SW 1271 (cell line): ENCODE results near the gene NFKB1.

Experiments used
- DNase-seq, 2 experiments: peaks; one replicate each; lab custom pipeline; 2025; lab: John Stamatoyannopoulos, UW

The NFKB1 gene

DNA sequence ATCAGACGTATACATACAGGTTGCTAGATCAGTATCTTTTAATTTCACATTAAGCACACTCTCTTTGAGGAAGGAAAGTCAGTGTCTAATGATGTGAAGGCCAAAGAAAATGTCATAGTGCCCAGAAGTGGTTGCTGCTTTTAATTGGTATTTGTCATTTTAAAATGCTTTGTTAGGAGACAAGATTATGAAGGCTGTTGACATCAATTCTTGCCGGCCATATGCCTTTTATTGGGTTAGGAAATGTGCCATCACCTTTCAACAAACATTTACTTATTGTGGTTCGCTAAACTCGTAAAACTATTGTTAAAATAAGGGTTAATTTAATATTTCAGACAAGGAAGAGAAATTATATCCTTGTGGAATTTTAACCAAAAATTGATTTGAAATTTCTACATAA, 32.2 kb downstream of the NFKB1 start:
- DNase-seq = no peak

DNA sequence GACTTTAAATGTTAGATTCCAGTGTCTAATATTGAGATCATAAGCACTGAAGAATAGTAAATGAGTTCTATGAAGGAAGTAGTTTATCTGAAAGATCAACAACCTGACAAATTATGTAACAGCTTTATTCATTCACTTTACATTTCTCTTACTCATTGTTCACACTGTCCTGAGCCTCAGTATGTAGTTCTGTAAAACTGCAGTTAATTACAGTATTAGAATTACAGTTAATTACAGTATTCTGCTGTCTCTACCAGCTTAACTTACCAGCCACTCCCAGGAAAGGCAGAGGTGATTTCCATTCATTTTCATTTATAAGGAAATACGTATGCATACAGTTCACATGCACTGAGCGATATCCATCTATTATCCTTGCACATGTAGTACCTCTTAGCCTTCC, 32.7 kb downstream of the NFKB1 start:
- no peak for DNase-seq

DNA sequence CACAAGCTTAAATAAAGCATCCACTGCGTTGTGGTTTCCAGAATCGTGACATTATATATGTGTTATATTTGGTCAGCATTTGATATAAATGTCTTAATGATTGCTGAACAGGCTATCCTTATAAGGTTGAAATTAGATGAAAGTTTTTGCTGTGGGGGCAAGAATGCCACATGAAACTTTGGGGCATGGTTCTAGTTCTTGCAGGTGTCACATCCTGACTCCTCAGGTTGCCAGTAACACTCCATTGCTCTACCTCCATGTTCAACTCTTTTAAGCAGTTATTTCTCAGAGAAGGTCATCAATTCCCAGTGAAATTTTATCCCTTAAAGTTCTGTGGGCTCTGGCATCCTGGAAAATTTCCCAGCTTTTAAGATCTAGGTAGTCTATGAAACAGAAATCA, 33.7 kb downstream of the NFKB1 start:
- no peak for DNase-seq

- no peak for DNase-seq
Measured at GRCh38 chr4:102535398-102536082, 34.4 kb downstream of the NFKB1 start.

GRCh38 chr4:102536768-102537167, 35.6 kb downstream of the NFKB1 start:
- DNase-seq = no peak

- no peak for DNase-seq
Measured at GRCh38 chr4:102537269-102537668, 36.1 kb downstream of the NFKB1 start.

DNA sequence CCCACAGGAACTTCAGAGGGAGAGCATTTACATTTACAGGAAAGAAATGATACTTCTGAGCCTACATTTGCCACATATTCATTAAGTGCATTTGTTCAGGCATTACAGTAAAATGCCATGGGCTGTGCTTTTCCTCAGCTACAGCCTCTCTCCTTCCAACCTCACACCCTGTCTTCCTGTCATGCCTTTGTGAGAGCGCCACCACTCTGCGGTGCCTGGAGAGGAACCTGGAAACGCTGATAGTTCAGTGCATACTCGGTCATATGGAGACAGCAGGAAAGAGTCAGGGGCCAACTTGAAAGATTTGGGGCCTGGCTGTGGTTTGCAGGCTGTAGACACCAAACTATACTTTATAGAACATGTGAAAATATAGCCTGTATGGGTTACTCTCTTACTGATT, 40.5 kb downstream of the NFKB1 start:
- no peak for DNase-seq

- no peak for DNase-seq
Measured at GRCh38 chr4:102543030-102543928, 42.1 kb downstream of the NFKB1 start.

DNA sequence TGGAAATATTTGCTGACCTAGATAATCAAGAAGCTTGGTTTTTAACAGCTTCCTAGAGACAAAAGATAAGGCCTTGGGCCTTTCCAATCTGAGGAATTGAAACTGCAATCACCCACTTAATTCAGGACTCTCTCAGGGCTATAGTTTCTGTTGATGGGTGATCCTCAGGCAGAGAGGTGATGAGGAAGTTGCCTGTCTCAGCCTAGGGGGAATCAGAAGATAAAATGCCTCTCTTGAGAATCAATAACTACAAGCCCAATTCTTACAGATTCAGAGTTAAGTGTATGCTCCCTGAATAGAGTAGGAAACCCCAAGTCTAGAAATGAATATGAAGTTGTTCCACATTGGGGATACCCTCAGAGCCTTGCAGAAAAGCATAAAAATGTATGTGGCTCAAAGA, 45.5 kb downstream of the NFKB1 start:
- DNase-seq = no peak

DNA sequence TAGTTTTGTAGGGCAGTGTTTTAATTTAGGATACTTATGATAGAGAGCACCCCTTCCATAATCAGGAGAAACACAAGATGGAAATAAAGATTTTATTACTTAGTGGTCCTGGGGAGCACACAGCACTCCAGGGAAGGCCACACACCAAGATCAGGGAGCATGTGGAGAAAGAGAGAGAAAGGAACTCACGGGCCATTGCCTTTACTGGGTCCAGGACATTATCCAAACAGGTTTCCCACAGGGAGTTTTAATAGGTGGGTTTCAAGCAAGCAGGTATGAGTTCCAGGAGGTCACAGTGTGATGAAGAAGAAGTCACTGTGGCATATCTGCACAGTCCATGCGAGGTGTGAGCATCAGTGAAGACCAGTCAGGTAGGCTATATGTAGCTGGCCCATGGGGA, 46.8 kb downstream of the NFKB1 start:
- DNase-seq = no peak

DNA sequence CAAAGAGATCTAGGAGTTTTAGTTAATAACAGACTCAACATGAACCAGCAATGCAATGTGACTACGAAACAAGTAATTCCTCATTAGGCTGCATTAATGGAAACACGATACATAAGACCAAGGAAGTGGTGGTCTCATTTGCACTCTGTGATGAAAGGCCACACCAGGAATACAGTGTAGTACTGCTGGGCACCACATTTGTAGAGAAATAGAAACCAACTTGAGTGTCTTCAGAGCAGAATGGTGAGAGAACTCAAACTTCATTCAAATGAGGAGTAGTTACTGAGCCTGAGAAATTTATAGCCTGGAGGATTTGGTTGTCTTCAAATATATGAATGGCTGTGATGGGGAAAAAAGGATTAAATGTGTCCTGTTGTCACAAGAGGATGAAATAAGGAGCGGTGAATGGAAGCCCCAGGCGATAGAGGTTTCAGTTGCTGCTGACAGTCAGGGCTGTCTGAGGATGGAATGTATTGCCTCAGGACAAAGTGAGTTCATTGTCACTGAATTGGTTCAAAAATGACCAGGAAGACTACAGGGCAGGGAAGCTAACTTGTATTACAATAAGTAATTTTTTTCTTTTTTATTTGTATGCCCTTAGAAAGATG, 50.9 kb downstream of the NFKB1 start:
- no peak for DNase-seq

GRCh38 chr4:102552781-102553180, 51.6 kb downstream of the NFKB1 start:
- no peak for DNase-seq

- no peak for DNase-seq
Measured at GRCh38 chr4:102553982-102554381, 52.8 kb downstream of the NFKB1 start.

DNA sequence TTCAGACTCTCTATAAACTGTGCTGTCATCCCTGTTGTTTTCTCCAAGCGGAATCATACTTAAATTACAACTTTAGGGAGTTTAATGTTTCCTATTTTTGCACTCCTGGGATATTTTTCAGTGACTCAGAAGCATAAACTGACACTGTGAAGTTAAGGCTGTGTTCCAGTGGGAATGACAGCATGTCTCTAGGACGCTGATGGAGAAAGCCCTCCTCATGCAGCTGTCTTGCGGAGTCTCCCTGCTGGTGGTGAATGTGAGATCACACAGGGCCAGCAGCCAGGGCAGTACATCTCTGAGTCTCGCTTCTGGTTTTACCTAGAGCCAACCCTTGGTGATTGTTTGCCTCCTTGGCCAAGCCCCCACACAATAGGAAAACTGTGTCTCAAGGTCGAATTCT, 53.3 kb downstream of the NFKB1 start:
- DNase-seq = no peak

DNA sequence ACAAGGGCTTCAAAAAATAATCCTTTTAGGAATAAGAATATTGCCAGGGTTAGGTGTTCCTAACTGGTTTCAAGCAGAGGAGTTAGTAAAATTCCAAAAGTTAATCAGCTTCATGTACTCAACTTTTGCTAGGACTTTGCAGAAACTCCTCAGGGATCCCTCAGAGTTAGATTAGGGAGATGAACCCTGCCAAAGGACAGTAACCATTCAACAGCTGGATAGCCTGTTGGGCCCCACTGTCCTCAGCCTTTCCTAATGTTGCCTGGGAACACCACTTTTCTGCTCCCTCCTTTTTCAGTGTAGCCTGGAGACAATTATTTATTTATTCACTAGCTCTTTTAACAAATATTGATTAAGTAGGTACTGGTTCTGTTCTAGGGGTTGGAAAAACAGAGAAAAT, 53.8 kb downstream of the NFKB1 start:
- DNase-seq = no peak

GRCh38 chr4:102557636-102558035, 56.5 kb downstream of the NFKB1 start:
- DNase-seq = no peak

DNA sequence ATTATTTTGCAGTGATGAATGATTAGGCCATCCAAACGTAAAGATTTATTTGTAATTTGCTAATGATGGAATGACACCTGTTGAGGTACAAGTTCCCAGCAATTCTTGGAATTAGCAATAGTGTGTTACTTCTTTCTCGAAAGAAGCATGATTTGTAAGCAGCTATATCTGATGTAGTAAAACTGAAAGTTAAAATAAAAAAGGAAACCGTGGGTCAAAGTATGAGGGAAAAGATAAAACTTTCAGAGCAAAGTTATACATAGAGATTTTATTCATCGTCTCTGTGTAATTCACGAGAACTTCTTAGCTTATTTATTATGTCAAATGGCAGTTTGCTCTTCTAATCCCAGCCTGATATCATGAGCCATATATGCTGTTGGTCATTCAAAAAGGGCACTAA, 59.0 kb downstream of the NFKB1 start:
- DNase-seq = no peak

- DNase-seq = no peak
Measured at GRCh38 chr4:102560571-102561341, 59.6 kb downstream of the NFKB1 start.

DNA sequence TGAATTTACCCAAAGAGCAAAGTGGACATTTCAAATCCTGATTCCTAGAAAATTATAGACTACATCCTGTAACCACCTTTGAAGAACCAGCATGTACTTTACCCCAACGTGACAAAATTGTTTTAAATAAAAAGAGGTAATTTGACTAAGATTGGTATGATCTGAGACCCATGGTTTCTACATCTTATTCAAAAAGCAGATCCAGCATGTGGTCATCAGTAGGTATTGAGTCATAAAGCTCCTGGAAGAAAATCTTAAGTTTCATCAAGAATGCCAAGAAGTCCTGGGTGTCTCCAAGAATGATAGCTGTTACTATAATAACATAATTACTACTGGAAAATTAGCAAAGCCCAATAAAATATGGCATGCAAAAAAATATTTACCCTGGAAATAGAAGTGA, 61.8 kb downstream of the NFKB1 start:
- DNase-seq = no peak

DNA sequence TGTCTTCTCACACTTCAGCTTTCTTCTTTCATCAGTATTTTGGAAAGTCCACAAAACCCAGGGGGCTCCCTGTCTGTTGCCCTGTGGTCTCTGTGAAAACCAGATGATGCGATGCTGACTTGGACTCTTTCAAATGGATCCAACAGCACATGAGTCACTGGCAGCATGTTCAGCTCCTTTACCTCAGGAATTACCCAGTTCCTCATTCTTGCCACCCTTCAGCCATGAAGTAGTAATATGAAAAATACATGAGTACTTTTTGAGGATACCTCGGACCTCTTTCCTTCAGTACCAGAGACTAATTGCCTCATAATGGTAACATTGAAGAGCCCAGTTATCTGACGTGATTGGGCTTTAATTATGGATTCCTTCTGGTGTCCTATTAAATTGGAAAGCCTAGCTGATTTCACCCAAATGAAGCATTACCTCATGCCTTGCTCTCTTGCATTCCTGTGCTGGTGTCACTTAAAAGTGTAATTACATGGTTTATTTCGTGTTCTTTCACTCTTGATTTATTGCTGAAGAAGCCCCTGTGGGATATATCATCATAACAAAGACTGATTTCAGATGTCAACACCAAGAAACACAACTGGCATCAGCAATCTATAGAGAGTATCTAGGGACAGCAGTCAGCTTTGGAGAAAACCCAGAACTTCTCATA, 63.4 kb downstream of the NFKB1 start:
- DNase-seq = no peak

DNA sequence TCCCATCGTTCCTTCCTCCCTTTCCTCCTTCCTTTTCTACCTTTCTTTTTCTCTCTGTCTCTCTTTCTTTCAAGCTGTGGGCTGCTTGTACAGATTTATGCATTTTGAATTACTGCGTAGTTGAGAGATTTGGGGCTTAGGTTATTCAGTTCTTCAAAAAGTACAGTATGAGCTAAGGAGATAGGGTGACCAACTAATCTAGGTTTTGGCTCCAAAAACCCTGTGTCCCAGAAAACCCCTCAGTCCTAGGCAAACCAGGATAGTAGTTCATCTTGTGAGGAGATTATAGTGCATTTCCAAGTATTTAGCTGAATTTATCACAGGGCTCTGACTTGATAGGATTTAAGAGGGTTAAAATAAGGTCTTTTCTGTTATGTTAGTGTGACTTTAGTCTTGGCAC, 64.5 kb downstream of the NFKB1 start:
- no peak for DNase-seq

GRCh38 chr4:102566426-102566825, 65.3 kb downstream of the NFKB1 start:
- DNase-seq = no peak
